Neural cell (in vitro differentiated cells): Measurements from ENCODE around the gene NIP7. TPM values are rescaled to one million over a fixed set of nuclear protein-coding genes. Genes with fewer than 3 reads are reported as not detected.

ENCODE experiments used
- H2AFZ ChIP-seq: fragments of 200-600, 300-800 bp; sonication (generic), shearing (Covaris generic); 2 replicates; pipeline ENCODE4 v1.6.0; 2014; ENCODE audit warnings: low read depth, mild to moderate bottlenecking, antibody characterized with exemption, low read length, moderate library complexity
- H3F3A ChIP-seq: fragments of 200-600 bp; shearing (Covaris generic); 2 replicates; pipeline ENCODE4 v1.6.1; 2016; ENCODE audit warnings: mild to moderate bottlenecking, moderate library complexity, mixed read lengths, antibody characterized with exemption, low read length; ENCODE audit not compliant: insufficient read depth, poor library complexity, severe bottlenecking
- H3K27ac ChIP-seq: fragments of 200-600, 300-800 bp; sonication (generic), shearing (Covaris generic); 2 replicates; pipeline ENCODE4 v1.5.1; 2014; ENCODE audit warnings: mild to moderate bottlenecking, low read length, moderate library complexity
- H3K27me3 ChIP-seq: fragments of 300-800, 200-600 bp; sonication (generic), shearing (Covaris generic); 2 replicates; pipeline ENCODE4 v1.6.0; 2014; ENCODE audit warnings: mild to moderate bottlenecking, low read depth, low read length, moderate library complexity; ENCODE audit not compliant: insufficient read depth
- H3K36me3 ChIP-seq: fragments of 300-800, 200-600 bp; sonication (generic), shearing (Covaris generic); 2 replicates; pipeline ENCODE4 v1.5.1; 2014; ENCODE audit warnings: mild to moderate bottlenecking, antibody characterized with exemption, low read length, moderate library complexity; ENCODE audit not compliant: insufficient read depth
- H3K4me2 ChIP-seq: fragments of 300-800, 200-600 bp; sonication (generic), shearing (Covaris generic); 2 replicates; pipeline ENCODE4 v1.6.0; 2014; ENCODE audit warnings: mild to moderate bottlenecking, low read length
- H3K4me3 ChIP-seq: fragments of 300-800, 200-600 bp; sonication (generic), shearing (Covaris generic); 2 replicates; pipeline ENCODE4 v1.5.1; 2014; ENCODE audit warnings: mild to moderate bottlenecking, low read length, moderate library complexity
- H3K79me2 ChIP-seq: fragments of 200-600 bp; shearing (Covaris generic); replicated peaks from 2 replicates; pipeline ENCODE4 v1.6.0; 2014; ENCODE audit warnings: mild to moderate bottlenecking, low read length, moderate library complexity; ENCODE audit not compliant: insufficient read depth
- H3K9ac ChIP-seq: fragments of 300-800, 200-600 bp; sonication (generic), shearing (Covaris generic); 2 replicates; pipeline ENCODE4 v1.6.1; 2016; ENCODE audit warnings: mild to moderate bottlenecking, low read length, mixed read lengths
- H3K9me2 ChIP-seq: fragments of 200-600 bp; shearing (Covaris generic); 2 replicates; pipeline ENCODE4 v1.6.1; 2016; ENCODE audit warnings: mild to moderate bottlenecking, low read length, mixed read lengths; ENCODE audit not compliant: insufficient read depth
- H3K9me3 ChIP-seq: fragments of 200-600, 300-800 bp; sonication (generic), shearing (Covaris generic); 2 replicates; pipeline ENCODE4 v1.6.1; 2016; ENCODE audit warnings: mild to moderate bottlenecking, mixed run types, low read length, moderate library complexity, mixed read lengths
- H4K20me1 ChIP-seq: fragments of 200-600 bp; shearing (Covaris generic); 2 replicates; pipeline ENCODE4 v1.6.1; 2016; ENCODE audit warnings: mild to moderate bottlenecking, mixed run types; ENCODE audit not compliant: insufficient read depth
- EP300 ChIP-seq: fragments of 450-650 bp; conservative IDR thresholded peaks from 2 replicates; pipeline ENCODE4 v1.6.1; 2014; ENCODE audit warnings: antibody characterized with exemption, mild to moderate bottlenecking, moderate library complexity; ENCODE audit not compliant: poor library complexity, severe bottlenecking
- POLR2AphosphoS5 ChIP-seq: IDR thresholded peaks from 2 replicates; pipeline ENCODE4 v1.6.1; 2012
- RAD21 ChIP-seq: fragments of 450-650 bp; conservative IDR thresholded peaks from 2 replicates; pipeline ENCODE4 v1.6.1; 2014; ENCODE audit warnings: antibody characterized with exemption, mild to moderate bottlenecking, moderate library complexity
- SMC3 ChIP-seq: fragments of 450-650 bp; conservative IDR thresholded peaks from 2 replicates; pipeline ENCODE4 v1.6.1; 2014; ENCODE audit warnings: antibody characterized with exemption, mild to moderate bottlenecking, moderate library complexity; ENCODE audit not compliant: poor library complexity
- TAF1 ChIP-seq: IDR thresholded peaks from 2 replicates; pipeline ENCODE4 v1.6.1; 2012; ENCODE audit warnings: low read depth
- polyA plus RNA-seq: library from polyadenylated mRNA; depleted of rRNA; stranded (reverse); fragments of >200 nt; gene quantifications from 2 replicates; pipeline ENCODE4 v1.2.3, GENCODE V29; 2014
- TF ChIP-seq, protein P1 (sequence below): fragments of 450-650 bp; IDR thresholded peaks from 2 replicates; pipeline ENCODE4 v1.5.1; 2014; ENCODE audit warnings: antibody characterized with exemption, mild to moderate bottlenecking, moderate library complexity; ENCODE audit not compliant: poor library complexity, severe bottlenecking
- TF ChIP-seq, protein P2 (sequence below): IDR thresholded peaks from 2 replicates; pipeline ENCODE4 v1.6.1; 2012; ENCODE audit warnings: borderline replicate concordance

The NIP7 gene
- polyA plus RNA-seq, 1 donor from 2014 or later = 15.8 TPM

GRCh38 chr16:69344171-69344570 is 4.6 kb downstream of the NIP7 start:
- Histone ChIP-seq H3K36me3 (peaks cover 6% of the 10 kb centered on the region), H3K4me3 (no peak overlapping the region), H3K9me2 (no peaks in the 10 kb centered on the region), H3K27me3 (no peaks in the 10 kb centered on the region), H2AFZ (no peak overlapping the region), H3K27ac (no peak overlapping the region), H4K20me1 (no peaks in the 10 kb centered on the region), H3F3A (no peaks in the 10 kb centered on the region), H3K4me2 (no peak overlapping the region), H3K9ac (no peak overlapping the region), H3K9me3 (no peaks in the 10 kb centered on the region), H3K79me2 (peaks cover 14% of the 10 kb centered on the region)
- TF ChIP-seq SMC3 (no peak), EP300 (no peak), RAD21 (no peak), POLR2AphosphoS5 (no peak), TAF1 (no peak)
- TF ChIP-seq, protein P1, sequence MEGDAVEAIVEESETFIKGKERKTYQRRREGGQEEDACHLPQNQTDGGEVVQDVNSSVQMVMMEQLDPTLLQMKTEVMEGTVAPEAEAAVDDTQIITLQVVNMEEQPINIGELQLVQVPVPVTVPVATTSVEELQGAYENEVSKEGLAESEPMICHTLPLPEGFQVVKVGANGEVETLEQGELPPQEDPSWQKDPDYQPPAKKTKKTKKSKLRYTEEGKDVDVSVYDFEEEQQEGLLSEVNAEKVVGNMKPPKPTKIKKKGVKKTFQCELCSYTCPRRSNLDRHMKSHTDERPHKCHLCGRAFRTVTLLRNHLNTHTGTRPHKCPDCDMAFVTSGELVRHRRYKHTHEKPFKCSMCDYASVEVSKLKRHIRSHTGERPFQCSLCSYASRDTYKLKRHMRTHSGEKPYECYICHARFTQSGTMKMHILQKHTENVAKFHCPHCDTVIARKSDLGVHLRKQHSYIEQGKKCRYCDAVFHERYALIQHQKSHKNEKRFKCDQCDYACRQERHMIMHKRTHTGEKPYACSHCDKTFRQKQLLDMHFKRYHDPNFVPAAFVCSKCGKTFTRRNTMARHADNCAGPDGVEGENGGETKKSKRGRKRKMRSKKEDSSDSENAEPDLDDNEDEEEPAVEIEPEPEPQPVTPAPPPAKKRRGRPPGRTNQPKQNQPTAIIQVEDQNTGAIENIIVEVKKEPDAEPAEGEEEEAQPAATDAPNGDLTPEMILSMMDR = no peak
- TF ChIP-seq, protein P2, sequence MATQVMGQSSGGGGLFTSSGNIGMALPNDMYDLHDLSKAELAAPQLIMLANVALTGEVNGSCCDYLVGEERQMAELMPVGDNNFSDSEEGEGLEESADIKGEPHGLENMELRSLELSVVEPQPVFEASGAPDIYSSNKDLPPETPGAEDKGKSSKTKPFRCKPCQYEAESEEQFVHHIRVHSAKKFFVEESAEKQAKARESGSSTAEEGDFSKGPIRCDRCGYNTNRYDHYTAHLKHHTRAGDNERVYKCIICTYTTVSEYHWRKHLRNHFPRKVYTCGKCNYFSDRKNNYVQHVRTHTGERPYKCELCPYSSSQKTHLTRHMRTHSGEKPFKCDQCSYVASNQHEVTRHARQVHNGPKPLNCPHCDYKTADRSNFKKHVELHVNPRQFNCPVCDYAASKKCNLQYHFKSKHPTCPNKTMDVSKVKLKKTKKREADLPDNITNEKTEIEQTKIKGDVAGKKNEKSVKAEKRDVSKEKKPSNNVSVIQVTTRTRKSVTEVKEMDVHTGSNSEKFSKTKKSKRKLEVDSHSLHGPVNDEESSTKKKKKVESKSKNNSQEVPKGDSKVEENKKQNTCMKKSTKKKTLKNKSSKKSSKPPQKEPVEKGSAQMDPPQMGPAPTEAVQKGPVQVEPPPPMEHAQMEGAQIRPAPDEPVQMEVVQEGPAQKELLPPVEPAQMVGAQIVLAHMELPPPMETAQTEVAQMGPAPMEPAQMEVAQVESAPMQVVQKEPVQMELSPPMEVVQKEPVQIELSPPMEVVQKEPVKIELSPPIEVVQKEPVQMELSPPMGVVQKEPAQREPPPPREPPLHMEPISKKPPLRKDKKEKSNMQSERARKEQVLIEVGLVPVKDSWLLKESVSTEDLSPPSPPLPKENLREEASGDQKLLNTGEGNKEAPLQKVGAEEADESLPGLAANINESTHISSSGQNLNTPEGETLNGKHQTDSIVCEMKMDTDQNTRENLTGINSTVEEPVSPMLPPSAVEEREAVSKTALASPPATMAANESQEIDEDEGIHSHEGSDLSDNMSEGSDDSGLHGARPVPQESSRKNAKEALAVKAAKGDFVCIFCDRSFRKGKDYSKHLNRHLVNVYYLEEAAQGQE = no peak

- TF ChIP-seq RAD21 = no peak
- TF ChIP-seq, protein P2 = no peak
- no peak overlapping the region for H3K4me3 ChIP-seq
- no peaks in the 10 kb centered on the region for H3K9me3 ChIP-seq
- no peak overlapping the region for H3K9ac ChIP-seq
- no peaks in the 10 kb centered on the region for H3F3A ChIP-seq
- no peak overlapping the region for H3K27ac ChIP-seq
- H3K27me3 ChIP-seq = no peaks in the 10 kb centered on the region
- no peak overlapping the region for H3K4me2 ChIP-seq
- H3K36me3 ChIP-seq = peaks cover 6% of the 10 kb centered on the region
- H2AFZ ChIP-seq = no peak overlapping the region
- no peaks in the 10 kb centered on the region for H3K9me2 ChIP-seq
- no peaks in the 10 kb centered on the region for H4K20me1 ChIP-seq
- H3K79me2 ChIP-seq = peaks cover 4% of the 10 kb centered on the region
Observed at GRCh38 chr16:69345923-69346322, 6.4 kb downstream of the NIP7 start.
